ENCODE data around the gene MAP3K14. TPM values are rescaled to one million over a fixed set of nuclear protein-coding genes. Genes with fewer than 3 reads are reported as not detected.

MAP3K14 gene
- total RNA-seq, 1 experiment from 2014 or later, result 3.0 TPM

DNA sequence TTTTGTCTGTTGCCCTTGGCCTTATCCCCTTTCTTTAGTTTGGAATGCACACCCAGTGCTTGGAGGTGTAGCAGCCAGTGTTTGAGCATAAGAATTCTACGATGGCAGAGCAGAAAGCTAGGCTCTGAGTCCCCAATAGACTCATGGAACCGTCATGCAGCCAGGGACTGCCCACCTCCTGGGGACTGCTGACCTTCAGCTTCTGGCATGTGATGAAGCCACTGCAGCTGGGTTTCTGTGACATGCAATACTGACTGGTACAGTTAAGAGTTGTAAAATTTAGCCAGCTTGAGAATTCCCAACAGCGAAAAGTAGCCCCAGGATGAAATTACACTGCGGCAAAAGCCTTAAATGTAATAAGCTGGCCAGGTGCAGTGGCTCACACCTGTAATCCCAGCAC, 9.0 kb upstream of the MAP3K14 start:
- TF ChIP-seq EZH2 (IDR thresholded peaks at IDR 0.05; ENCODE audit: borderline replicate concordance, low read depth, low read length, poor library complexity, severe bottlenecking), result no peak
- TF ChIP-seq, protein P1, sequence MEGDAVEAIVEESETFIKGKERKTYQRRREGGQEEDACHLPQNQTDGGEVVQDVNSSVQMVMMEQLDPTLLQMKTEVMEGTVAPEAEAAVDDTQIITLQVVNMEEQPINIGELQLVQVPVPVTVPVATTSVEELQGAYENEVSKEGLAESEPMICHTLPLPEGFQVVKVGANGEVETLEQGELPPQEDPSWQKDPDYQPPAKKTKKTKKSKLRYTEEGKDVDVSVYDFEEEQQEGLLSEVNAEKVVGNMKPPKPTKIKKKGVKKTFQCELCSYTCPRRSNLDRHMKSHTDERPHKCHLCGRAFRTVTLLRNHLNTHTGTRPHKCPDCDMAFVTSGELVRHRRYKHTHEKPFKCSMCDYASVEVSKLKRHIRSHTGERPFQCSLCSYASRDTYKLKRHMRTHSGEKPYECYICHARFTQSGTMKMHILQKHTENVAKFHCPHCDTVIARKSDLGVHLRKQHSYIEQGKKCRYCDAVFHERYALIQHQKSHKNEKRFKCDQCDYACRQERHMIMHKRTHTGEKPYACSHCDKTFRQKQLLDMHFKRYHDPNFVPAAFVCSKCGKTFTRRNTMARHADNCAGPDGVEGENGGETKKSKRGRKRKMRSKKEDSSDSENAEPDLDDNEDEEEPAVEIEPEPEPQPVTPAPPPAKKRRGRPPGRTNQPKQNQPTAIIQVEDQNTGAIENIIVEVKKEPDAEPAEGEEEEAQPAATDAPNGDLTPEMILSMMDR (conservative IDR thresholded peaks at IDR 0.05; ENCODE audit: low read depth, low read length), result no peak

DNA sequence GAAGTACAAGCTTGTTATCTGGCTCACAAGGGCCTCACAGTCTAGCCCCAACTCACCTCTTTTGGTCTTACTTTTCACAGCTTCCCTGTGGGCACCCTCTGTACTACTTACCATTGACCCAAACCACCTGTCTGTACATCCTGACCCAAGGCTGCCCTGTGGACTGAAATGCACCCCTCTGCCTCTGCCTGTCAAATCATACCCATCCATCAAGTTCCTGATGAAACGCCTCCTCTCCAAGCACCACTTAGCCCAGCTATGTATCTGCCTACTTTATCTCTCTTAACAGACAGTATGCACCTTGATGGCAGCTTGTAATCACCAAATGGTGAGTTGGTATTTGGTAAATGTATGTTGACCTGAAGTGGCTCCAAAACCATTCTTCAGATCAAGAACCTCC, 7.5 kb upstream of the MAP3K14 start:
- Histone ChIP-seq H3K4me1 (ENCODE audit: insufficient read depth, low read length, poor library complexity, severe bottlenecking) (peaks cover 4% of the 10 kb centered on the region), H3K27ac (ENCODE audit: low read depth, low read length, poor library complexity, severe bottlenecking) (no peak overlapping the region), H3K36me3 (ENCODE audit: insufficient read depth, low read length, poor library complexity, severe bottlenecking) (no peaks in the 10 kb centered on the region), H3K4me3 (ENCODE audit: low read depth, low read length, poor library complexity, severe bottlenecking) (no peak overlapping the region), H3K9me3 (ENCODE audit: low read depth, low read length, poor library complexity, severe bottlenecking) (no peaks in the 10 kb centered on the region), H3K27me3 (replicated peaks; ENCODE audit: insufficient read depth, low read depth, low read length, poor library complexity) (no peaks in the 10 kb centered on the region)
- ChIA-PET POLR2A (ENCODE audit: low non-redundant PET) (no interaction called here), CTCF (no interaction called here)
- TF ChIP-seq, protein P1 (conservative IDR thresholded peaks at IDR 0.05; ENCODE audit: low read depth, low read length), result no peak
- TF ChIP-seq EZH2 (IDR thresholded peaks at IDR 0.05; ENCODE audit: borderline replicate concordance, low read depth, low read length, poor library complexity, severe bottlenecking), result no peak
- intact Hi-C loops (cut with micrococcal nuclease; ENCODE audit: unreplicated experiment), result no loop called here
- no TSS peak for BruUV-seq (replicated peaks)
- no peak for DNase-seq (ENCODE audit: low spot score)

More for the DNA sequence above, 9.0 kb upstream of the MAP3K14 start:
- no peak for DNase-seq (ENCODE audit: low spot score)
- Histone ChIP-seq H3K4me3 (ENCODE audit: low read depth, low read length, poor library complexity, severe bottlenecking) (no peak overlapping the region), H3K4me1 (ENCODE audit: insufficient read depth, low read length, poor library complexity, severe bottlenecking) (peaks cover 4% of the 10 kb centered on the region), H3K9me3 (ENCODE audit: low read depth, low read length, poor library complexity, severe bottlenecking) (no peaks in the 10 kb centered on the region), H3K27ac (ENCODE audit: low read depth, low read length, poor library complexity, severe bottlenecking) (no peak overlapping the region), H3K36me3 (ENCODE audit: insufficient read depth, low read length, poor library complexity, severe bottlenecking) (no peaks in the 10 kb centered on the region), H3K27me3 (replicated peaks; ENCODE audit: insufficient read depth, low read depth, low read length, poor library complexity) (no peaks in the 10 kb centered on the region)
- ChIA-PET POLR2A (ENCODE audit: low non-redundant PET) (no interaction called here), CTCF (no interaction called here)
- intact Hi-C loops (cut with micrococcal nuclease; ENCODE audit: unreplicated experiment), result no loop called here
- no TSS peak for BruUV-seq (replicated peaks)

DNA sequence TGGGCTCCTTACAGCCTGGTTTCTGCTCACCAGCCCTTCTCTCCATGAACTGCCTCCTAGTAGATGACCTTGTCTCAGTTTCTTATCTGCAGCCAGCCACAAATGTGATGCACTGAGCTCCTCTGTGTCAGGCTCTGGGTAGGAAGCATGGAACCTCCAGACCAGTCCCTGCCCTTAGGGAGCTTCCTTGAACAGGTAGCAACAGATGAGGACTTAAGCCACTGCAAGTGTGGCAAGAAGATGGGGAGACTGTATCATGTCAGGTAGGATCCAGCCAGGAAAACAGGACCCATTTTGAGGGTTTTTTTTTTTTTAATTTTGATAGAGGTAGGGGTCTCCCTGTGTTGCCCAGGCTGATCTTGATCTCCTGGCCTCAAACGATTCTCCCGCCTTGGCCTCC, 5.3 kb upstream of the MAP3K14 start:
- Histone ChIP-seq H3K36me3 (ENCODE audit: insufficient read depth, low read length, poor library complexity, severe bottlenecking) (no peaks in the 10 kb centered on the region), H3K4me3 (ENCODE audit: low read depth, low read length, poor library complexity, severe bottlenecking) (no peak overlapping the region), H3K4me1 (ENCODE audit: insufficient read depth, low read length, poor library complexity, severe bottlenecking) (peaks cover 11% of the 10 kb centered on the region), H3K9me3 (ENCODE audit: low read depth, low read length, poor library complexity, severe bottlenecking) (no peaks in the 10 kb centered on the region), H3K27me3 (replicated peaks; ENCODE audit: insufficient read depth, low read depth, low read length, poor library complexity) (no peaks in the 10 kb centered on the region), H3K27ac (ENCODE audit: low read depth, low read length, poor library complexity, severe bottlenecking) (no peak overlapping the region)
- intact Hi-C loops (cut with micrococcal nuclease; ENCODE audit: unreplicated experiment), result no loop called here
- BruUV-seq (replicated peaks), result no TSS peak
- CTCF ChIA-PET, result no interaction called here
- TF ChIP-seq, protein P1 (conservative IDR thresholded peaks at IDR 0.05; ENCODE audit: low read depth, low read length), result no peak
- TF ChIP-seq EZH2 (IDR thresholded peaks at IDR 0.05; ENCODE audit: borderline replicate concordance, low read depth, low read length, poor library complexity, severe bottlenecking), result no peak
- no peak for DNase-seq (ENCODE audit: low spot score)
- POLR2A ChIA-PET (ENCODE audit: low non-redundant PET), result no interaction called here

All from A673 (cell line).